C1 segment of cervical spinal cord (tissue), 14 donors: ENCODE data around the gene MYBL2.
"Not testable (repeated sequence)": the region's sequence is repeated elsewhere in the genome, so short reads cannot be mapped to it uniquely, and the experiment has no call there.

Experiments used
- DNase-seq, 14 donors: peaks; one replicate each; lab custom pipeline; 2025; lab: John Stamatoyannopoulos, UW

The MYBL2 gene

DNA sequence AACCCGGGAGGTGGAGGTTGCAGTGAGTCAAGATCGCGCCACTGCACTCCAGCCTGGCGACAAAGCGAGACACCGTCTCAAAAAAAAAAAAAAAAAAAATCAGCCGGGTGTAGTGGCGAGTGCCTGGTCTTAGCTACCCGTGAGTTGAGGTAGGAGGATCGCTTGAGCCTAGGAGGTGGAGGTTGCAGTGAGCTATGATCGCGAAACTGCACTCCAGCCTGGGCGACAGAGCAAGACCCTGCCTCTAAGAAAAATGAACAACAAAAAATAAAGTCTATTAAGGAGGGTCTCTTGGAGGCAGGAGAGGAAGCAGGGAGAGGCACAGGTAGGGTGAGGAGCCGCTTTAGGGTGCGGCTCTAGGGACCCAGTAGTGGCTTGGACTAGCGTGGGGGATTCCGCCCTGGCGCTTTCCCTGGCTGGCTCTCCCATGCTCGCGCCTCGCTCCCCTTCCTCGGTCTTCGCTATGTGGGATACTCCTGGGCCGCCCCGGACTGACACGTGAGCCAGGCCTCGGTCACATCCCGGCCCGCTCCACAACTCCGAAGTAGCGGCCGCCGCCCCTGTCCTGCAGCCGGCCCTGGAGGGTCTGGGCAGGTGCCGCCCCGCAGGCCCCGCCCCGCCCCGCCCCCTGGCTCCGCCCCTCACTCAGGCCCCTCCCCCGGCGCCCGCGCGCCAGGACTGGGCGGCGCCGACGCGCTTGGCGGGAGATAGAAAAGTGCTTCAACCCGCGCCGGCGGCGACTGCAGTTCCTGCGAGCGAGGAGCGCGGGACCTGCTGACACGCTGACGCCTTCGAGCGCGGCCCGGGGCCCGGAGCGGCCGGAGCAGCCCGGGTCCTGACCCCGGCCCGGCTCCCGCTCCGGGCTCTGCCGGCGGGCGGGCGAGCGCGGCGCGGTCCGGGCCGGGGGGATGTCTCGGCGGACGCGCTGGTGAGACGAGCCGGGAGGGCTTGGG lies at the start of gene MYBL2:
MYBL2 (plus strand) TSS at position 739 of the 953 bp plus-strand sequence; CDS start at position 909, 170 bp downstream.
- DNase-seq = peak in 1 of 14 donors; percentile 3

DNA sequence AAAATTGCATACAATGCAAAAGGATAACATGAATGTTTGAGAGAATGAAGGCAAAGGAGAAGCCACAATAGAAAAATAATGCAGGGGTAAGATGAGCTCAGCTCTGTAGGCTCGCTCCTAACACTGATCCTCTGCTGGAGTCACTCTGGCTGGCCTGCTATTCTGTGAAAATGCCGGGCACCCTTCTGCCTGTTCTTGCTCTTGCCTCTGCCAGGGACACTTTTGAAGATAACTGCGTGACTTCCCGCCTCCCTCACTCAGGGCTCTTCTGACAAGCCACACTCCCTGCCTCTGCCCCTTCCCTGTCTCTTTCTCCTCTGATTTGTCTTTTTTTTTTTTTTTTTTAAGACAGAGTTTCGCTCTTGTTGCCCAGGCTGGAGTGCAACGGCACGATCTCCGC lies 35.3 kb upstream of the MYBL2 start:
- DNase-seq = no peak

DNA sequence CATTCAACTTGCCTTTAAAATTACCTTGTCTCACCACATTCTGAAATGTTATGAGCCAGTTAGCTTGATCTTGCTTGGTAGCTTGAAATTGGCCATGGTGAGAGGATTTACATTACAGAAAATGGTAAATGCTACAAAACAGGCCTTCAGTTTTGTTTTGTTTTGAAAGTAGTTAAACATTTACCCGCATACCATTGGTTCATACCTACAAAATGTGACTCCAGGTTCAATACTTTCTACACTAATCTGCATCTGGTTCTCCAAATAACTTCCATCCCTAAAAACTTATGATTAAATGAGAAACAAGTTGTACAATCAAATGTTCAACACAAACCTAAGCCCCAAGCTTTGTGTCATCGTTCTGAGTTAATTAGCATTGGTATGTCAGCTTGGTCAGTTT lies 30.5 kb upstream of the MYBL2 start:
- no peak for DNase-seq

DNA sequence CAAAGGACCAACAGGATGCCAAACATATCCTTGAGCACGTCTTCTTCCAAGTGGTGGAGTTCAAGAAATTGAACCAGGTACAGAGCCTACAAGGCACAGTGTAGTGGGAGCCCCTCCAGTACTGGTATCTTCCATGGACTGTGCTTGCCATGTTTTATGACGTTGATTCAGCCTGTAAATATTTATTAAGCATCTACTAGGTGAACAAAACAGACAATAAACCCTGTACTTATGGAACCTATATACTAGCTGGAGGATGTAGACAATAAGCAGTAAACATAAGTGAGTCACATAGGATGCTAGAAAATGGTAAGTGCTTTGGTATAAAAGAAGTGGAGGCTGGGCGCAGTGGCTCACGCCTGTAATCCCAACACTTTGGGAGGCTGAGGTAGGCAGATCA lies 24.4 kb upstream of the MYBL2 start:
- no peak for DNase-seq

DNA sequence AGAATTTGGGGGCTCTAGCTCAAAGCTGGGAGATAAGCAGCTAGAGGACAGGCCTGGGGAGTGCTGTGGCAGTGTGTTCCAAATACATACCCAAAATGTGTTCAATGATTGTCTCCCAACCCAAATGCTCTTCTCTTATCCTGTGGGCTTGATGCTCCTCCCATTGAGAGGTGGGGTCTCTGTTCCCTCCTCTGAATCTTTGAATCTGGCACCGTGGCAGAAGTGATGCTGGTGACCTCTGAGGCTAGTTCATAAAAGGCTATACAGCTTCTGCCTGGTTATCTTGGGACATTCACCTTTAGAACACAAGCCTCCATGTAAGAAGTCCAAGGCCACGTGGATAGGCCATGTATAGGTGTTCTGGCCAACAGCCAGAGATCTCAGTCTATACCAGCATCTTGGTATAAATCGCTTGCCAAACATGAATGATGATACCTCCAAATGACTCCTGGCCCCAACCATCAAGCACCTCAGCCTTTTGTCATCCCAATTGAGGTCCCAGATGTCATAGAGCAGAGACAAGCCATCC lies 15.9 kb upstream of the MYBL2 start:
- no peak for DNase-seq

DNA sequence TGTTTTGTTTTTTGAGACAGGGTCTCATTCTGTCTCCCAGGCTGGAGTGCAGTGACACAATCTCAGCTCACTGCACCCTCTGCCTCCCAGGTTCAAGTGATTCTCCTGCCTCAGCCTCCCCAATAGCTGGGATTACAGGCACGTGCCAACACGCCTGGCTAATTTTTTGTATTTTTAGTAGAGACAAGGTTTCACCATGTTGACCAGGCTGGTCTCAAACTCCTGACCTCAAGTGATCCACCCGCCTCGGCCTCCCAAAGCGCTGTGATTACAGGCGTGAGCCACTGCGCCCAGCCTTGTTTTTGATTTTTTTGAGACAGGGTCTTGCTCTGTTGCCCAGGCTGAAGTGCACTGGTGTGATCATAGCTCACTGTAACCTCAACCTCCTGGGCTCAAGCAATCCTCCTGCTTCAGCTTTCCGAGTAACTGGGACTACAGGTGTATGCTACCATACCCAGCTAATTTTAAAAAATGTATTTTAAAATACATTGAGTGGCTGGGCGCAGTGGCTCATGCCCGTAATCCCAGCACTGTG lies 15.2 kb upstream of the MYBL2 start:
- DNase-seq = not testable (repeated sequence)

DNA sequence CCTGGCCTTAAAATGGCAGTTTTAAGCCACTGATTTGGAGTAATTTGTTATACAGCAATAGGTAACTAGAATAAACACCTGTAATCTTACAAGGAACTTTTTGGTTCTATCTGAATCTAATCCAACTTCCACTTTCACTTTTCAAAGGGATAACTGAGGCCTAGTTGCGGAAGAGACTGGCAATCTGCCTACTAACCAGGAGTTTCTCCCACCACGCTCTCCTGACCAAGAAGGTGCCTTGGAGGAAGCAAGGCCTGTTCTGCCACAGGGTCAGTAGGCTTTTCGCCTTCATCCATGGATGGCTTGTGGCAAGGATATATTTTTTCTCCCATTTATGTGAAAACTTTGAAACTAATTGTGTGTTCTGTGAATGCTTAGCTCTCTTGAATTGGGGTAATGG lies 12.9 kb upstream of the MYBL2 start:
- no peak for DNase-seq

DNA sequence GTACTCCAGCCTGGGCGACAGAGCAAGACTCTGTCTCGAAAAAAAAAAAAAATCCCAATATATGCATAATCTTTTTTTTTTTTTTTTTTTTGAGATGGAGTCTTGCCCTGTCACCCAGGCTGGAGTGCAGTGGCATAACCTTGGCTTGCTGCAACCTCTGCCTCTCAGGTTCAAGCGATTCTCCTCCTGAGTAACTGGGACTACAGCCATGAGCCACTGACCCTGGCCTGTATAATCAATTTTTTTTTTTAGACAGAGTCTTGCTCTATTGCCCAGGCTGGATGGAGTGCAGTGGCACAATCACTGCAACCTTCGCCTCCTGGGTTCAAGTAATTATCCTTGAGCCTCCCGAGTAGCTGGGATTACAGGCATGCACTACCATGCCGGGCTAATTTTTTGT lies 11.7 kb upstream of the MYBL2 start:
- DNase-seq = not testable (repeated sequence)

DNA sequence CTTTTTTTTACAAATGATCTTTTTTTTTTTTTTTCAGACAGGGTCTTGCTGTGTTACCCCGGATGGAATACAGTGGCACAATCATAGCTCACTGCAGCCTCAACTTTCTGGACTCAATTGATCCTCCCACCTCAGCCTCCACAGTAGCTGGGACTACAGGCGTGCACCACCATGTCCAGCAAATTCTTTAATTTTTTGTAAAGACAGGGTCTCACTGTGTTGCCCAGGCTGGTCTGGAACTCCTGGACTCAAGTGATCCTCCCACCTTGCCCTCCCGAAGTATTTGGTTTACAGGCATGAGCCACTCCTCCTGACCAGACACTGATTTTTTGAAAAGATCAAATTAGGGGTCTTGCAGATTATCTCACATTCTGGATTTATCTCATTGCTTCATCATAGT lies 11.0 kb upstream of the MYBL2 start:
- no peak for DNase-seq

DNA sequence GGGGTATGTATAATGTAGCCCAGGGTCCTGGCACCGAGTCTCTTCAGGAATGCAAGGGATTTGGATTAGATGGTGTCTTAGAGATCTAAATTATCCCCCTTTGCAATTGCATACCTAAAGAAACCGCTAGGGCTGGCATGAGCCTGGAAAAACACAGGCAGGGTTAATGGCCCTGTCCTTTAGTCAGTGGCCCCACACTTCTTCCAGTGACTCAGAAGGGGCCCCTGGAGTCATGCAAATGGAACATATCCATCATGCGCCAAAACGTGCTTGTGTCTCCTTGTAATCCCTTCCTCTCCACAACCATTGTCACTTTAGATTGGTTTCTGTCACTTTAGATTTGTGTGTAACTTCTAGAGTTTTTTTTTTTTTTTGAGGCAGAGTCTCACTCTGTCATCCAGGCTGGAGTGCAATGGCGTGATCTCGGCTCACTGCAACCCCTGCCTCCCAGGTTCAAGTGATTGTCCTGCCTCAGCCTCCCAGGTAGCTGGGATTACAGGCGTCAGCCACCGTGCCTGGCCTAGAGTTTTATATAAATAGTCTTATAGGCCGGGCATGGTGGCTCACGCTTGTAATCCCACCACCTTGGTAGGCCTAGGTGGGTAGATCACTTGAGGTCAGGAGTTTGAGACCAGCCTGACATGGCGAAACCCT lies 8.7 kb upstream of the MYBL2 start:
- no peak for DNase-seq

DNA sequence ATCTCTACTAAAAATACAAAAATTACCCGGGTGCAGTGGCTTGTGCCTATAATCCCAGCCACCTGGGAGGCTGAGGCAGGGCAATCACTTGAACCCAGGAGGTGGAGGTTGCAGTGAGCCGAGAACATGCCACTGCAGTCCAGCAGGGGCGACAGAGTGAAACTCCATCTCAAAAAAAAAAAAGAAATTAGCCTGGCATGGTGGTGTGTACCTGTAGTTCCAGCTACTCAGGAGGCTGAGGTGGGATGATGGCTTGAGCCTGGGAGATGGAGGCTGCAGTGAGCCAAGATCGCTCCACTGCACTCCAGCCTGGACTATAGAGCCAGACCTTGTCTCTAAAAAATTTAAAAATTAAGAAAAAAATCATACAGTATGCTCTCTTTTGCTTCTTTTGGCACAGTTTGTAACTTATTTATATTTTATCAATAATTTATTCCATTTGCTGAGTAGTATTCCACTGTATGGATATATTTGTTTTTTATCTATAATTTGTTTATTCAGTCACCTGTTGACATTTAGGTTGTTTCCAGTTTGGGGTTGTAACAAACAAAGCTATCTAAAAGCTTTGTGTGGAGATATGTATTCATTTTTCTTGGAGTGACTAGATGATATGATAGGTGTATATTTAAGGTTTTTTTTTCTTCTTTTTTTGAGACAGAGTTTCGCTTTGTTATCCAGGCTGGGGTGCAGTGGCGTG lies 8.0 kb upstream of the MYBL2 start:
- DNase-seq = no peak

DNA sequence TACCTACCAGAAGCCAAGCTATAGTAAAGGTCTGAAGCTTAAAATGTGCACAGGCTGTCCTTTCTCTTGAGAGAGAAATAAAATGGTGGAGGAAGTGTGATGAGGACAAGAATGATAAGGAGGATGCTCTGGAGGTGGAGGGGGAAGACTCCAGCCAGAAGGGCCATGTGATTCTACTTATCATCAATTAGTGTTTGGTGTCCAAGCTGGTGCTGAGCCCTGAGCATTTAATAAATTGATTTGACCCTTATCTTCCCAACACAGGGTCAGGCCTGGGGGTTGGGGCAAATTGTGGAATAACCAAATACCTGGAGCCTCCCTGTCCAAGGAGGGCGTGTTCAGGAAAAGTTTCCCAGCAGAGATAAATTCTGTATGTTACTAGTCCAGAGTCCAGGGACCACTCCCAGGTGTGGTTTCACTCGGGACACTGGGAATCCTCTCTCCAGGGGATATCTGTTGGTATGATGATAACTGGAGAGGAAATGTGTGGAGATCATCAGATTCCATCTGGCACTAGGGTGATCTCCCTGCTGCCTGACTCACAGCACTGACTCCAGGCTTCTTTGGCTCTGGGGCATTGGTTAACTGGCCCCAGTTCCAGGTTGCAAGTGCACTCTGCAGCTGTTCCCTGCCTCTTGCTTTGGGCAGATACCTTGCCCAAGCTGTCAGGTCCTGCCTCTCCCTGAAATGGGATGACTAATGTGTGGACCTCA lies 3.8 kb upstream of the MYBL2 start:
- DNase-seq = no peak

DNA sequence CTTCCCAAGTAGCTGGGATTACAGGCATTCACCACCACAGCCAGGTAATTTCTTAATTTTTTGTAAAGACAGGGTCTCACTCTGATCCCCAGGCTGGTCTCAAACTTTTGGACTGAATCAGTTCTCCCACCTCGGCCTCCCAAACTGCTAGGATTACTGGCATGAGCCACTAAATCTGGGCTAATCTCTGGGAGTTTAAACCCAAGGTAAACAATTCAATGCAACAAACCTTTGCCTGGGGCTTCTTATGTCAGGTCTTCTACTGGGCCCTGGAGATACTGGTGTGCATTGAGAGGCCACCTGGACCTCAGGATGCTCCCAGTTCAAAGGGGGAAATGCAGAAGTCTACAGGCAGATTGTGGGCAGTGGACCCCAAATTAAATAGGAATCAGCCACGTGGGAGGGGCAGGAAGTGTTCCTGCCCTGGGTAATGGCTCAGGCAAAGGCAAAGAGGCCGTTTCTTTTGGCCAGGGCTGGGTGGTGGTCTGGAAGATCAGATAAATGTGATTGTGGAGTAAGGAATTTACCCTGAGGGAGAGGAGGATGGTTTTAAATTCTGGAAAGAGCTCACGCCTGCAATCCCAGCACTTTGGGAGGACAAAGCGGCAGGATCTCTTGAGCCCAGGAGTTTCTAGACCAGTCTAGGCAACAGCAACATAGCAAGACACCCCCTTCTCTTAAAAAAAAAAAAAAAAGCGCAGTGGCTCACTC lies 1.3 kb upstream of the MYBL2 start:
- DNase-seq = no peak

DNA sequence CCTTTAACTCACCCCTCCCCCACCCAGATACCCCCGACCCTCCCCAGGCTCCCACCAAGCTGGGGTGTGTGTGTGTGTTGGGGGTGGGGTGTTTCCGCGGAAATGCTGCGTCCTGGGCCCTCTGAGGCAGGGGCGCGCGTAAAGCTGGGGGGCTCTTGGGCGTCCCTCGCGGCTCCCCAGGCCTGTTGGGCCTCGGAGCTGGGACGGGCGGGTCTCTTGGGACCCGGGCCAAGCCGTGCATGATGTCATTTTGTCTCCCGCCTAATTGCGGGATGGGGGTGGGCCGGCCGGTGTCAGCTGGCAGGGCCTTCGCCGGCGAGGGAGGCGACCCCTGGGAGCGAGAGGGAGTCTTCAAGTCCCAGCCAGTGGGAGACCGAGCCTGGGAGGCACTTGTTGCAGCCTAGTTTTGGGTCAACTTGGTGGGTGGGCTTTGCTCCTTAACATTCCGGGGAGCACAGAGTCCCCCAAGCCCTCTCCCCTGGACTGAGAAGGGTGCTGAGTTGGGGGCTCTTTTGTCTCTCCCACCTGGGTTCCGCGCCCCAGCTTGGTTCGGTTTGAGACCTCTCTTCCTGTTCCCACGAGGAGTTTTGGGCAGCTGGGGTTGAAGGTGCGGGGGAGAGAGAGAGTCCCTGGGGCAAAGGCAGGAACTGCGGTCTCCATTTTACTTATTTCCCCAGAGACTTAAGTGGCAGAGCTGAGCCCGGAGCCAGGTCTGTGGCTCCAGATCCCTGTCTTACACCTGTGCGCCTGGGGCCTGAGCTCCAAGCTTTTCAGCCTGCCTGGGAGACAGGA lies 623 bp downstream of the MYBL2 start:
- no peak for DNase-seq

DNA sequence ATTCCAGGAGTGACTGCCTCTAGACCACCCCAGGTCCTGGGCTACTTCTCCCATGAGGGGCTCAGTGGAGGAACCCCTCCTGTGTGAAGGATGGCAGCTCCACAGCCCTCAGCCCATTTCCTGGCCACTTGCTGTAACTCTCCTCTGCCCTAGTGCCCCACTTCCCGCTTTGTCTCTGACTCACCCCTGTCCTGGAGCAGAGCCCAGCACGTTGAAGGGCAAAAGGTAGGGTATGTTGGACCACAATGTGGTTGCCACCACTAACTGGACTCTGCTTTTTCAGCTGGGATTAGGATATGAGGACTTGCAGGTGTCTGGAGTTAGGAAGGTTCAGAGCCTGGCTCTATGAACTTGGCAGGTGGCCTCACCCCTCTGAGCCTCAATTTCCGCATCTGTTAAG lies 2.4 kb downstream of the MYBL2 start:
- DNase-seq = no peak

DNA sequence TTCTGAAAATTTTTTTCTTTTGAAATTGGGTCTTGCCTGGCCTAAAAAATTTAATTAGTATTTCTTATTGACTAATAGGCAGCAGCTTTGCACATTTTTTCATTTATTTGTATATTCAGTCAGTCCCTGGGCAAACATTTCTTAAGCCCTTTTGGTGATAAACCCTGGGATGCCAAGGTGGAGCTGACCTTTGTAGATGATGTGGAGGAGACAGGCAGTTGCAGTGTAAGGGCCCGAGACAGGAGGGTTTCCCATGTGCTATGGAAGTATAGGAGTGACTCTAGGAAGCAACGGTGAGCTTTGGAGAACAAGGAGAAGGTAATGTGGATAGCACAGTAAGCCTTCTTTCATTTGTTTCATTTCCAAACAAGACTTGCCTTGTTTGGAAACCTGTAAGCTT lies 3.5 kb downstream of the MYBL2 start:
- no peak for DNase-seq

DNA sequence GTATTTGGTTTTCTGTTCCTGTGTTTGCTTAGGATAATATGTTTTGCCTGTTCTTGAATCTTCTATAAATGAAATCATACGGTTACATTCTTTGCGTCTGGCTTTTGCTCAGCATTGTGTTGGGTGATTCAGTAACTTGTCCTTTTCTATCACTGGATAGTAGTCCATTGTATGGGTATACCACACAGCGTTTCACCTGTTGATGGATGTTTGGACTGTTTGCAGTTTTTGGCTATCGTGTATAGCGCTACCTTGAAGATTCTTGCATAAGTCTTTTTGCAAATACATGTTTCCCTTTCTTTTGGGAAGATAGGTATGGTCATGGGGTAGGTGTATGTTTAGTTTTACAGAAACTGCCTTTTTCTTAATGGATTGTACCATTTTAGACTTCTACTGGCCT lies 9.5 kb downstream of the MYBL2 start:
- DNase-seq = no peak

DNA sequence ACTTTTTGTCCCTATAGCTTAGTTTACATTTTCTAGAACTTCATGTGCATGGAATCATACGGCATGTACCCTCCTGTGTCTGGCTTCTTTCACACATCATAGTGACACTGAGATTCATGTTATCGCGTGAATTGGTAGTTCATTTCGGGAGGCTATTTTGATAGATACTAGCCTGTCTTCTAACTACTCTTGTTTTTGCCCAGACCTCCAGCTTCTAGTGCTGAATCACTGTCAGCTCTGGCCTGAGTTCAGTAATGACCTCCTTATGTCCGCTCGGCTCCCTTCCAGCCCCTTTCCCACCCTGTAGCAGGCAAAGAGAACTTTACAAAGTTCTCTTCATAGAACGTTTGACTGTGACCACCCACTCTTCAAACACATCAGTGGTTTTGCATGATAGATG lies 14.1 kb downstream of the MYBL2 start:
- DNase-seq = no peak

DNA sequence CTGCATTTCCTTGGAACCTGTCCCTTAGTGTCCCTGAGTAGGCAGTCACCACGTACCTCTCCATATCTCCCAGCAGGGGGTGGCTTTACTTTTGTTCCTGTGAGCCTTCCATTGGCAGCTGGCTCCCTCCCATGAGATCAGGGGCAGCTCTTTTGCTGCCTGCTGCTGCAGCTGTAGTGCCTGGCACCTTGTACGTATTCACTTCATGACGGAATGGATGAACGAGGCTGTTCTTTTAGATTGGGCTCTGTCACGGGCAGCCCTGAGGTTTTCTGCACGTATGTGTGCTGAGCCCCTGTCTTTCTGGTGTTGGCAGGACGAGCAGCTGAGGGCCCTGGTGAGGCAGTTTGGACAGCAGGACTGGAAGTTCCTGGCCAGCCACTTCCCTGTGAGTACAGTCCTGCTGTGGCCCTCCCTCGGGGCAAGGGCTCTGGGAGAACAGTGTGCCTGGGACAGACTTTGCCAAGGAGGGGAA lies 14.6 kb downstream of the MYBL2 start:
- DNase-seq = peak in 1 of 14 donors; percentile 3

DNA sequence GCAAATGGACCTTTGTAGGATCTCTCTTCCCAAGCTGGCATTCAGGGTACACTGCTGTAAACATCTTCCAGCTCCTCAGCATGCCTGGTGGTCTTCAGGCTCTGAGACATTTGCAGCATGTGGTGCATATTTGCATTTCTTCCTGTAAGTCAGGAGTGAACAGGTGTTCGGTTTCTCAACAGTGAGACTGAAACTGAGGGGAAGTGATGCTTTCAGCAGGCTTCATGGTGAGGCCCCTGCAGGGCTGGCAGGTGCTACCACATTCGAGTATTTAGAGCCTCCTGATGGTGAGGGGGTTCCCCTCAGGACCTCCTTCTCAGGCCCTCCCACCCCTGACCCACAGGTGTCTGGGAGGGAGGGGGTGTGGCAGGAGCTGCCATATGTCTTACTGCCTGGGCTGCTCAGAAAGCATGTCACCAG lies 15.1 kb downstream of the MYBL2 start:
- no peak for DNase-seq
